Tibial artery (tissue), 4 donors: Measurements from ENCODE around the gene SLC24A4.

Experiments
- DNase-seq, 2 donors: peaks; one replicate each; pipeline ENCODE4 v3.0.0-alpha.2; 2019
- H3K27ac ChIP-seq, 2 donors: fragments of 200-600 bp; sonication (generic) in 1 of 2; 1 replicate in 1 of 2; 2 replicates in 1 of 2; pipeline ENCODE4 v1.5.1; 2018 to 2019; ENCODE audit warnings: mild to moderate bottlenecking in 1 of 2
- H3K27me3 ChIP-seq, 2 donors: fragments of 200-600 bp; sonication (generic) in 1 of 2; one replicate each; pipeline versions ENCODE4 v1.5.1 to v1.6.0; 2016 to 2019
- H3K36me3 ChIP-seq, 3 donors: fragments of 200-600 bp; sonication (generic) in 2 of 3; one replicate each; pipeline ENCODE4 v1.5.1; 2016 to 2019; ENCODE audit warnings: mild to moderate bottlenecking in 2 of 3
- H3K4me1 ChIP-seq, 4 donors: fragments of 200-600 bp; sonication (generic) in 2 of 4; 1 replicate in 3 of 4; 2 replicates in 1 of 4; pipeline ENCODE4 v1.5.1; 2016 to 2019
- H3K4me3 ChIP-seq, 2 donors: fragments of 200-600 bp; sonication (generic) in 1 of 2; 1 replicate in 1 of 2; 2 replicates in 1 of 2; pipeline ENCODE4 v1.5.1; 2018 to 2019; ENCODE audit warnings: mild to moderate bottlenecking in 2 of 2
- H3K9me3 ChIP-seq, 3 donors: fragments of 200-600 bp; sonication (generic) in 1 of 3; one replicate each; pipeline ENCODE4 v1.5.1; 2016 to 2019
- CTCF ChIP-seq, 2 experiments: fragments of 200-600 bp in 1 of 2; fragments of 450-650 bp in 1 of 2; IDR thresholded peaks; one replicate each; pipeline ENCODE4 v1.5.1; 2017 to 2019; ENCODE audit warnings: antibody characterized with exemption in 2 of 2, mild to moderate bottlenecking in 1 of 2, moderate library complexity in 1 of 2
- intact Hi-C: fragments of 100-400 bp; cut with DNase I; formaldehyde crosslinking; loops from one replicate; pipeline ENCODE4 v1.15.0; 2023; ENCODE audit warnings: low total_unique reads

SLC24A4 gene

GRCh38 chr14:92443167-92443566 is 120.2 kb downstream of the SLC24A4 start:
- no peak for TF ChIP-seq CTCF (IDR thresholded peaks at IDR 0.05)
- H3K36me3 ChIP-seq, result no peaks in the 10 kb centered on the region
- no peaks in the 10 kb centered on the region for H3K9me3 ChIP-seq
- H3K4me3 ChIP-seq, result no peak overlapping the region
- peak in 1 of 2 donors; percentile 34 for DNase-seq
- intact Hi-C loops, result no loop called here
- no peaks in the 10 kb centered on the region for H3K4me1 ChIP-seq
- no peak overlapping the region for H3K27ac ChIP-seq
- no peaks in the 10 kb centered on the region for H3K27me3 ChIP-seq

GRCh38 chr14:92443741-92444140 is 120.8 kb downstream of the SLC24A4 start:
- Histone ChIP-seq H3K9me3 (no peaks in the 10 kb centered on the region), H3K4me3 (no peak overlapping the region), H3K4me1 (no peaks in the 10 kb centered on the region), H3K27ac (no peak overlapping the region), H3K36me3 (no peaks in the 10 kb centered on the region), H3K27me3 (no peaks in the 10 kb centered on the region)
- intact Hi-C loops, result no loop called here
- peak in 1 of 2 donors; percentile 42 for DNase-seq
- no peak for TF ChIP-seq CTCF (IDR thresholded peaks at IDR 0.05)

- DNase-seq, result peak in 1 of 2 donors; percentile 31
- Histone ChIP-seq H3K4me3 (no peak overlapping the region), H3K4me1 (no peaks in the 10 kb centered on the region), H3K9me3 (no peaks in the 10 kb centered on the region), H3K36me3 (no peaks in the 10 kb centered on the region), H3K27me3 (no peaks in the 10 kb centered on the region), H3K27ac (no peak overlapping the region)
- no peak for TF ChIP-seq CTCF (IDR thresholded peaks at IDR 0.05)
- intact Hi-C loops, result no loop called here
Measured at GRCh38 chr14:92446771-92447170, 123.8 kb downstream of the SLC24A4 start.

- peak in 1 of 2 donors; percentile 32 for DNase-seq
- intact Hi-C loops, result no loop called here
- Histone ChIP-seq H3K9me3 (no peaks in the 10 kb centered on the region), H3K36me3 (no peaks in the 10 kb centered on the region), H3K4me1 (no peaks in the 10 kb centered on the region), H3K27ac (no peak overlapping the region), H3K27me3 (no peaks in the 10 kb centered on the region), H3K4me3 (no peak overlapping the region)
- no peak for TF ChIP-seq CTCF (IDR thresholded peaks at IDR 0.05)
Measured at GRCh38 chr14:92447416-92448197, 124.6 kb downstream of the SLC24A4 start.

- Histone ChIP-seq H3K27ac (no peak overlapping the region), H3K4me3 (no peak overlapping the region), H3K36me3 (no peaks in the 10 kb centered on the region), H3K4me1 (no peaks in the 10 kb centered on the region), H3K27me3 (no peaks in the 10 kb centered on the region), H3K9me3 (no peaks in the 10 kb centered on the region)
- DNase-seq, result peak in 1 of 2 donors; percentile 47
- no peak for TF ChIP-seq CTCF (IDR thresholded peaks at IDR 0.05)
- intact Hi-C loops, result no loop called here
Measured at GRCh38 chr14:92448786-92449185, 125.8 kb downstream of the SLC24A4 start.
